Thyroid gland (tissue), 4 donors: ENCODE data around the gene KRT1.

Experiments
- CTCF ChIP-seq, 6 experiments: fragments of 200-600 bp in 3 of 6; fragments of 450-650 bp in 3 of 6; sonication (generic) in 3 of 6; IDR thresholded peaks; one replicate each; pipeline ENCODE4 v1.5.1; 2016 to 2019; ENCODE audit warnings: antibody characterized with exemption in 6 of 6, mild to moderate bottlenecking in 2 of 6, inconsistent platforms in 1 of 6, moderate library complexity in 1 of 6
- POLR2A ChIP-seq, 2 donors: fragments of 450-650 bp; IDR thresholded peaks; one replicate each; pipeline ENCODE4 v1.6.1; 2017; ENCODE audit warnings: antibody characterized with exemption in 2 of 2, mild to moderate bottlenecking in 2 of 2, moderate library complexity in 1 of 2

GRCh38 chr12:52701281-52701680, 21.1 kb upstream of the KRT1 start:
- TF ChIP-seq CTCF (IDR thresholded peaks at IDR 0.05) = no peak
- TF ChIP-seq POLR2A (IDR thresholded peaks at IDR 0.05) = no peak
